ENCODE results near the gene STAT3. TPM values are rescaled to one million over a fixed set of nuclear protein-coding genes. Genes with fewer than 3 reads are reported as not detected.

The STAT3 gene
- total RNA-seq, 1 experiment from 2014 or later = 61.0 TPM

DNA sequence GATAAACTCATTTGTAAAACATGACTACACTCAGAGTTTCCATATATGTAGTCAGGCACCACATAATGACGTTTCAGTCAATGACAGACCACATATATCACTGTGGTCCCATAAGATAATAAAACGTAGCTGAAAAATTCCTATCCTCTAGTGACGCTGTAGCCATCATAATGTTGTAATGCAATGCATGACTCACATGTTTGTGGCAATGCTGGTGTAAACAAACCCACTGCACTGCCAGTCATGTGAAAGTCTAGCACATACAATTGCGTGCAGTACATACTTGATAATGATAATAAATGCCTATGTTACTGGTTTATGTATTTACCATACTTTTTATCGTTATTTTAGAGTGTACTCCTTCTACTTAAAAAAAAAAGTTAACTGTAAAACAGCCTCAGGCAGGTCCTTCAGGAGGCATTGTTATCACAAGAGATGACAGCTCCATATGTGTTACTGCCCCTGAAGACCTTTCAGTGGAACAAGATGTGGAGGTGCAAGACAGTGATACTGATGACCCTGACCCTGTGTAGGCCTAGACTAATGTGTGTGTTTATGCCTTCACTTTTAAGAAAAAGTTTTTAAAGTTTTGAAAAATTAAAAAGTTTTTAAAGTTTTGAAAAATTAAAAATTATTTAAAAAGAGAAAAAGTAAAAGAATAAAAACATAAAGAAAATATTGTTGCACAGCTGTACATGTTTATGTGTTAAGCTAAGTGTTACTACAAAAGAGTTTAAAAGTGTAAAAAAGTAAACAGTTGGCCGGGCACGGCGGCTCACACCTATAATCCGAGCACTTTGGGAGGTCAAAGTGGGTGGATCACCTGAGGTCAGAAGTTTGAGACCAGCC is 121.1 kb downstream of the STAT3 start:
- intact Hi-C loops (cut with micrococcal nuclease) = no loop called here
- Histone ChIP-seq H3K4me1 (ENCODE audit: control insufficient read depth in 1 of 2, insufficient read depth in 2 of 2, low read length in 2 of 2) (peaks cover 9 to 11% of the 10 kb centered on the region in 2 experiments; a peak in 3 of 4 replicates), H3K9me3 (ENCODE audit: control insufficient read depth in 1 of 2, insufficient read depth in 1 of 2, low read depth in 1 of 2, low read length in 2 of 2) (no peaks in the 10 kb centered on the region), H3K4me2 (ENCODE audit: low read length) (peak overlapping the region; percentile 10; the same call in 1 of the 2 replicates), H2AFZ (ENCODE audit: low read depth, low read length, poor library complexity, severe bottlenecking) (no peak overlapping the region), H3K79me2 (ENCODE audit: insufficient read depth, low read length) (peaks cover 31% of the 10 kb centered on the region), H4K20me1 (ENCODE audit: insufficient read depth) (no peaks in the 10 kb centered on the region), H3K4me3 (replicated peaks in 1 of 2; ENCODE audit: low read depth in 1 of 2, low read length in 2 of 2) (no peak overlapping the region), H3K36me3 (ENCODE audit: control insufficient read depth in 1 of 2, insufficient read depth in 2 of 2, low read length in 2 of 2) (no peaks in the 10 kb centered on the region), H3K9me2 (ENCODE audit: insufficient read depth) (no peaks in the 10 kb centered on the region), H3K27ac (ENCODE audit: low read depth, low read length) (no peak overlapping the region), H3K9ac (ENCODE audit: low read length) (no peak overlapping the region), H3K27me3 (ENCODE audit: insufficient read depth, low read length) (no peaks in the 10 kb centered on the region)
- ChIA-PET CTCF (interaction anchor here (0.7 kb wide), 1 partner anchor 45 kb away, joined by 3 read pairs; no protein-coding TSS in a partner anchor), RAD21 (ENCODE audit: low non-redundant PET in 1 of 2, low total read pairs in 2 of 2, uncharacterized antibody in 2 of 2, unreplicated experiment in 2 of 2) (interaction anchor here in 1 of 2 experiments (0.6 kb wide), 1 partner anchor 59 kb away, joined by 5 read pairs; no protein-coding TSS in a partner anchor), POLR2A (interaction anchor here (1.3 kb wide), 1 partner anchor 9 kb away, joined by 4 read pairs; the partner anchor contains the start of gene STAT5B)
- DNase-seq (ENCODE audit: low read depth, low spot score) (peak; percentile 76), ATAC-seq (peak; percentile 80)
- BruUV-seq (replicated peaks) = no TSS peak
- TF ChIP-seq ZNF274 (IDR thresholded peaks at IDR 0.05; ENCODE audit: low read depth, low read length) = no peak
- TF ChIP-seq CBX3 (IDR thresholded peaks at IDR 0.05; ENCODE audit: low read depth) = no peak
- TF ChIP-seq, protein P1, sequence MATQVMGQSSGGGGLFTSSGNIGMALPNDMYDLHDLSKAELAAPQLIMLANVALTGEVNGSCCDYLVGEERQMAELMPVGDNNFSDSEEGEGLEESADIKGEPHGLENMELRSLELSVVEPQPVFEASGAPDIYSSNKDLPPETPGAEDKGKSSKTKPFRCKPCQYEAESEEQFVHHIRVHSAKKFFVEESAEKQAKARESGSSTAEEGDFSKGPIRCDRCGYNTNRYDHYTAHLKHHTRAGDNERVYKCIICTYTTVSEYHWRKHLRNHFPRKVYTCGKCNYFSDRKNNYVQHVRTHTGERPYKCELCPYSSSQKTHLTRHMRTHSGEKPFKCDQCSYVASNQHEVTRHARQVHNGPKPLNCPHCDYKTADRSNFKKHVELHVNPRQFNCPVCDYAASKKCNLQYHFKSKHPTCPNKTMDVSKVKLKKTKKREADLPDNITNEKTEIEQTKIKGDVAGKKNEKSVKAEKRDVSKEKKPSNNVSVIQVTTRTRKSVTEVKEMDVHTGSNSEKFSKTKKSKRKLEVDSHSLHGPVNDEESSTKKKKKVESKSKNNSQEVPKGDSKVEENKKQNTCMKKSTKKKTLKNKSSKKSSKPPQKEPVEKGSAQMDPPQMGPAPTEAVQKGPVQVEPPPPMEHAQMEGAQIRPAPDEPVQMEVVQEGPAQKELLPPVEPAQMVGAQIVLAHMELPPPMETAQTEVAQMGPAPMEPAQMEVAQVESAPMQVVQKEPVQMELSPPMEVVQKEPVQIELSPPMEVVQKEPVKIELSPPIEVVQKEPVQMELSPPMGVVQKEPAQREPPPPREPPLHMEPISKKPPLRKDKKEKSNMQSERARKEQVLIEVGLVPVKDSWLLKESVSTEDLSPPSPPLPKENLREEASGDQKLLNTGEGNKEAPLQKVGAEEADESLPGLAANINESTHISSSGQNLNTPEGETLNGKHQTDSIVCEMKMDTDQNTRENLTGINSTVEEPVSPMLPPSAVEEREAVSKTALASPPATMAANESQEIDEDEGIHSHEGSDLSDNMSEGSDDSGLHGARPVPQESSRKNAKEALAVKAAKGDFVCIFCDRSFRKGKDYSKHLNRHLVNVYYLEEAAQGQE (IDR thresholded peaks at IDR 0.05; ENCODE audit: low read depth) = no peak
- peak; percentile 29; the same call in 1 of the 2 replicates for TF ChIP-seq SP1 (IDR thresholded peaks at IDR 0.05; ENCODE audit: low read depth)
- no peak for TF ChIP-seq ZBTB33 (IDR thresholded peaks at IDR 0.05; ENCODE audit: extremely low read depth, insufficient replicate concordance, low read length)
- peak; percentile 63 for TF ChIP-seq CEBPB (IDR thresholded peaks at IDR 0.05; ENCODE audit: low read depth)
- TF ChIP-seq, protein P2, sequence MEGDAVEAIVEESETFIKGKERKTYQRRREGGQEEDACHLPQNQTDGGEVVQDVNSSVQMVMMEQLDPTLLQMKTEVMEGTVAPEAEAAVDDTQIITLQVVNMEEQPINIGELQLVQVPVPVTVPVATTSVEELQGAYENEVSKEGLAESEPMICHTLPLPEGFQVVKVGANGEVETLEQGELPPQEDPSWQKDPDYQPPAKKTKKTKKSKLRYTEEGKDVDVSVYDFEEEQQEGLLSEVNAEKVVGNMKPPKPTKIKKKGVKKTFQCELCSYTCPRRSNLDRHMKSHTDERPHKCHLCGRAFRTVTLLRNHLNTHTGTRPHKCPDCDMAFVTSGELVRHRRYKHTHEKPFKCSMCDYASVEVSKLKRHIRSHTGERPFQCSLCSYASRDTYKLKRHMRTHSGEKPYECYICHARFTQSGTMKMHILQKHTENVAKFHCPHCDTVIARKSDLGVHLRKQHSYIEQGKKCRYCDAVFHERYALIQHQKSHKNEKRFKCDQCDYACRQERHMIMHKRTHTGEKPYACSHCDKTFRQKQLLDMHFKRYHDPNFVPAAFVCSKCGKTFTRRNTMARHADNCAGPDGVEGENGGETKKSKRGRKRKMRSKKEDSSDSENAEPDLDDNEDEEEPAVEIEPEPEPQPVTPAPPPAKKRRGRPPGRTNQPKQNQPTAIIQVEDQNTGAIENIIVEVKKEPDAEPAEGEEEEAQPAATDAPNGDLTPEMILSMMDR (IDR thresholded peaks at IDR 0.05 in 2 of 3, conservative IDR thresholded peaks at IDR 0.05 in 1 of 3; ENCODE audit: borderline replicate concordance in 1 of 3, insufficient read depth in 1 of 3, low read depth in 2 of 3, low read length in 2 of 3) = no peak
- TF ChIP-seq RAD21 (IDR thresholded peaks at IDR 0.05; ENCODE audit: low read depth) = no peak
- TF ChIP-seq ELF1 (IDR thresholded peaks at IDR 0.05; ENCODE audit: borderline replicate concordance, low read depth) = no peak
- TF ChIP-seq ZFX (IDR thresholded peaks at IDR 0.05) = no peak
- TF ChIP-seq EZH2 (IDR thresholded peaks at IDR 0.05) = no peak
- TF ChIP-seq EGR1 (IDR thresholded peaks at IDR 0.05; ENCODE audit: low read depth) = no peak
- no peak for TF ChIP-seq POLR2AphosphoS5 (IDR thresholded peaks at IDR 0.05; ENCODE audit: low read depth, low read length)
- no peak for TF ChIP-seq SIN3A (IDR thresholded peaks at IDR 0.05; ENCODE audit: low read depth)
- TF ChIP-seq SRF (IDR thresholded peaks at IDR 0.05; ENCODE audit: low read depth) = no peak
- TF ChIP-seq FOSL1 (IDR thresholded peaks at IDR 0.05; ENCODE audit: low read depth) = peak; percentile 47; the same call in 1 of the 2 replicates
- no peak for TF ChIP-seq YY1 (IDR thresholded peaks at IDR 0.05; ENCODE audit: extremely low read depth, insufficient replicate concordance, low read depth, low read length)
- no peak for TF ChIP-seq EZH2phosphoT487 (IDR thresholded peaks at IDR 0.05; ENCODE audit: borderline replicate concordance)
- TF ChIP-seq TCF7L2 (IDR thresholded peaks at IDR 0.05; ENCODE audit: borderline replicate concordance, extremely low read depth, insufficient read depth, insufficient read length) = no peak
